ENCODE data around the gene MRPS5.

Gene MRPS5

GRCh38 chr2:95043300-95044093 lies 78.1 kb downstream of the MRPS5 start:
- ATAC-seq (ENCODE audit: insufficient read depth, low read depth) (peak; percentile 49; the same call in 1 of the 3 replicates), DNase-seq (peak; percentile 20)
- H3K4me2 ChIP-seq (ENCODE audit: insufficient read depth, low read length) = no peak overlapping the region

GRCh38 chr2:95042472-95043271 lies 78.9 kb downstream of the MRPS5 start:
- H2AFZ ChIP-seq (ENCODE audit: low read depth, low read length) = no peak overlapping the region
- H3K36me3 ChIP-seq (ENCODE audit: insufficient read depth, low read length) = peaks cover 29% of the 10 kb centered on the region
- no peaks in the 10 kb centered on the region for H3K9me3 ChIP-seq (ENCODE audit: insufficient read depth, low read length, severe bottlenecking)
- H3K79me2 ChIP-seq (ENCODE audit: insufficient read depth, low read length) = peaks cover 9% of the 10 kb centered on the region; the same call in 1 of the 2 replicates
- no peak for TF ChIP-seq EZH2 (IDR thresholded peaks at IDR 0.05; ENCODE audit: borderline replicate concordance, low read depth, low read length, severe bottlenecking)
- no peak overlapping the region for H3K27ac ChIP-seq (ENCODE audit: low read length)
- no peak overlapping the region for H3K4me3 ChIP-seq (ENCODE audit: low read depth in 1 of 2, low read length in 2 of 2)
- H4K20me1 ChIP-seq (ENCODE audit: insufficient read depth, low read length) = peaks cover 3% of the 10 kb centered on the region; the same call in 1 of the 2 replicates
- no peak overlapping the region for H3K9ac ChIP-seq (ENCODE audit: low read depth, low read length)
- ATAC-seq (ENCODE audit: insufficient read depth, low read depth) (no peak), DNase-seq (no peak)
- no peaks in the 10 kb centered on the region for H3K4me1 ChIP-seq (ENCODE audit: insufficient read depth, low read length)
- no peaks in the 10 kb centered on the region for H3K27me3 ChIP-seq (ENCODE audit: insufficient read depth, low read length, poor library complexity)
- no peak overlapping the region for H3K4me2 ChIP-seq (ENCODE audit: insufficient read depth, low read length)

More at GRCh38 chr2:95043300-95044093, 78.1 kb downstream of the MRPS5 start:
- Histone ChIP-seq H3K36me3 (ENCODE audit: insufficient read depth, low read length) (peaks cover 37% of the 10 kb centered on the region), H3K27ac (ENCODE audit: low read length) (no peak overlapping the region), H3K9ac (ENCODE audit: low read depth, low read length) (no peak overlapping the region), H3K27me3 (ENCODE audit: insufficient read depth, low read length, poor library complexity) (no peaks in the 10 kb centered on the region), H4K20me1 (ENCODE audit: insufficient read depth, low read length) (peaks cover 3% of the 10 kb centered on the region; the same call in 1 of the 2 replicates), H2AFZ (ENCODE audit: low read depth, low read length) (no peak overlapping the region), H3K4me3 (ENCODE audit: low read depth in 1 of 2, low read length in 2 of 2) (no peak overlapping the region), H3K79me2 (ENCODE audit: insufficient read depth, low read length) (peaks cover 9% of the 10 kb centered on the region; the same call in 1 of the 2 replicates), H3K9me3 (ENCODE audit: insufficient read depth, low read length, severe bottlenecking) (no peaks in the 10 kb centered on the region), H3K4me1 (ENCODE audit: insufficient read depth, low read length) (no peaks in the 10 kb centered on the region)
- TF ChIP-seq EZH2 (IDR thresholded peaks at IDR 0.05; ENCODE audit: borderline replicate concordance, low read depth, low read length, severe bottlenecking) = no peak
- TF ChIP-seq CTCF (IDR thresholded peaks at IDR 0.05; ENCODE audit: borderline replicate concordance, extremely low read depth, low read length, poor library complexity, severe bottlenecking) = no peak

GRCh38 chr2:95041824-95042442 lies 79.7 kb downstream of the MRPS5 start:
- Histone ChIP-seq H3K27ac (ENCODE audit: low read length) (no peak overlapping the region), H3K4me2 (ENCODE audit: insufficient read depth, low read length) (no peak overlapping the region), H3K79me2 (ENCODE audit: insufficient read depth, low read length) (peaks cover 9% of the 10 kb centered on the region; the same call in 1 of the 2 replicates)

More at GRCh38 chr2:95041824-95042442, 79.7 kb downstream of the MRPS5 start:
- Histone ChIP-seq H3K27me3 (ENCODE audit: insufficient read depth, low read length, poor library complexity) (no peaks in the 10 kb centered on the region), H3K9ac (ENCODE audit: low read depth, low read length) (no peak overlapping the region), H3K9me3 (ENCODE audit: insufficient read depth, low read length, severe bottlenecking) (no peaks in the 10 kb centered on the region), H3K4me3 (ENCODE audit: low read depth in 1 of 2, low read length in 2 of 2) (no peak overlapping the region), H3K36me3 (ENCODE audit: insufficient read depth, low read length) (peaks cover 28% of the 10 kb centered on the region), H4K20me1 (ENCODE audit: insufficient read depth, low read length) (peaks cover 3% of the 10 kb centered on the region; the same call in 1 of the 2 replicates), H3K4me1 (ENCODE audit: insufficient read depth, low read length) (no peaks in the 10 kb centered on the region), H2AFZ (ENCODE audit: low read depth, low read length) (no peak overlapping the region)
- ATAC-seq (ENCODE audit: insufficient read depth, low read depth) = no peak
- no peak for TF ChIP-seq CTCF (IDR thresholded peaks at IDR 0.05; ENCODE audit: borderline replicate concordance, extremely low read depth, low read length, poor library complexity, severe bottlenecking)
- TF ChIP-seq EZH2 (IDR thresholded peaks at IDR 0.05; ENCODE audit: borderline replicate concordance, low read depth, low read length, severe bottlenecking) = no peak
- DNase-seq = no peak
